ENCODE results near the gene ABHD8.

The ABHD8 gene, protein sequence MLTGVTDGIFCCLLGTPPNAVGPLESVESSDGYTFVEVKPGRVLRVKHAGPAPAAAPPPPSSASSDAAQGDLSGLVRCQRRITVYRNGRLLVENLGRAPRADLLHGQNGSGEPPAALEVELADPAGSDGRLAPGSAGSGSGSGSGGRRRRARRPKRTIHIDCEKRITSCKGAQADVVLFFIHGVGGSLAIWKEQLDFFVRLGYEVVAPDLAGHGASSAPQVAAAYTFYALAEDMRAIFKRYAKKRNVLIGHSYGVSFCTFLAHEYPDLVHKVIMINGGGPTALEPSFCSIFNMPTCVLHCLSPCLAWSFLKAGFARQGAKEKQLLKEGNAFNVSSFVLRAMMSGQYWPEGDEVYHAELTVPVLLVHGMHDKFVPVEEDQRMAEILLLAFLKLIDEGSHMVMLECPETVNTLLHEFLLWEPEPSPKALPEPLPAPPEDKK

DNA sequence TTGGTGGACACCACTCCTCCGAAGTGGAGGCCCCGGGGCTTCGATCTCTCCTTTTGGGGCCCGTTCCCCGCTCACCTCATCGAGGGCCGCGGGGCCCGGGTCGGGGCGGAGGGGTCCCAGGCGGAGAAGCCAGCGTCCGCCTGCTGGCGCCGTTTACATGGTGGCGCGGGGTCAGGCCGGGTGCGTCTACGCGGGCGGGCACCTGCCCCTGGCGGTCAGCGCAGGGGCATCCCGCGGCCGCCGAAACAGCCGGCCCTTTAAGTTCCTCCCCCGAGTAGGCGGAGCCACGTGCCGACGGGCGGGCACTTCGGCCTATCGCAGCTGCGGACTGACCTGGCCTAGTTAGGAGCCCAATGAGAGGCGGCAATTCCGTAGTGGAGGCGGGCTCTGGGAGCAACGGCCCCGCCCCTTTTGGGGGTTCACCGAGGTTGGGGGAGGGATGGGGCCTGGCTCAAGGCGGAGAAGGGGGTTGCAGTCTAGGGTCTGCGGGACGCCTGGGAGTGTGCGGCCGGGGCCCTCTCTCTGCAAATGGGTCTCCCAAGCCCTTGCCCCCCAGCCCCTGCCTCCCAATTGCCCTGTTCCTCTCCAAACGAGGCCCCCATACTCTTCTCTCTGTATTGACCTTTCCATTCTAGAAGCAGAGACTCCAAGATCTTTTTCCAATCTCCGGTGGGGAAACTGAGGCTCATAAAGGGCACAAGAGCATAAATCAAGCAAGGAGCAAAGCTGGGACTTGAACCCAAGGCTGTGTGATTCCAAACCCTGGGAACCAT lies at the start of gene ABHD8:
ABHD8 (minus strand) TSS at position 259 of the 773 bp plus-strand sequence. CDS start 1,809 bp downstream, outside the sequence.
- peak within 1 kb of the TSS; percentile 75 for H3K27ac ChIP-seq (ENCODE audit: low read depth, low read length, poor library complexity, severe bottlenecking)

DNA sequence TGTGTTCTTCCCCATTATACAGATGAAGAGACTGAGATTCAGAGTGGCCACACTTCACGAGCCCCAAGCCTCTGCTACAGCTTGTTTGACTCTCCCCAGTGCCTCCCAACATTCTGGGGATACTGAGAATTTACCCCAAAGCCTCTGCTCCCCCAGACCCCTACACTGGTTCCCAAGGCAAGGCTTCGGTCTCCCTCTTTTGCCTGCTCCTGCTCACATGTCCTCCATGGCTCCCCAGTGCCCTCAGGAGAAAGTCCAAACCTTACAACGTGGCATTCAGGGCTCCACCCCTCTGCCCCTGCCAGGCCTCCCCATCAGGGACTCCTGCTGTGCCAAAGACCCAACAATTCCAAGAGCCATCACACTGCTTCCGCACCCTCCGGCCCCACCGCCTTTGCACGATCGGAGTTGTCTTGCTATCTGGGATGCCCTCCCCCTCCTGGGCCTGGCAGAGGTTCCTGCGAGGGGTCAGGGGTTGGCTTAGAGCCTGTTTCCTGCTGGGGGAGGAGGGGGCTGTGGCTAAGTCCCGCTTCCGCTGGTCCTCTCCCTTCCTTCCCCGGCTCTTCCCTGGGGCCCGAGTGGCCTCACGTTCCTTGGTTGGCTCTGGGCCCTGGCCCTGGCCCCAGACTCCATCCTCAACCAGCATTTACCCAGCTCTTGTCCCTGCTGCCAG lies 49.5 kb upstream of the ABHD8 start:
- Histone ChIP-seq H3K9ac (ENCODE audit: low read length) (no peak overlapping the region), H3K27ac (ENCODE audit: low read depth, low read length, poor library complexity, severe bottlenecking) (no peak overlapping the region), H3K4me2 (ENCODE audit: low read length) (no peak overlapping the region), H3K4me1 (ENCODE audit: insufficient read depth, low read length, severe bottlenecking) (no peaks in the 10 kb centered on the region), H3K4me3 (ENCODE audit: low read depth, low read length, poor library complexity, severe bottlenecking) (no peak overlapping the region), H3K36me3 (ENCODE audit: insufficient read depth, low read length) (no peaks in the 10 kb centered on the region), H3F3A (ENCODE audit: insufficient read depth, low read length) (no peaks in the 10 kb centered on the region), H4K20me1 (ENCODE audit: insufficient read depth, low read length) (no peaks in the 10 kb centered on the region), H3K9me3 (ENCODE audit: low read length) (no peaks in the 10 kb centered on the region), H3K9me2 (ENCODE audit: low read depth, low read length) (no peaks in the 10 kb centered on the region), H2AFZ (ENCODE audit: low read length) (no peak overlapping the region), H3K79me2 (ENCODE audit: insufficient read depth, low read length) (no peaks in the 10 kb centered on the region), H3K27me3 (ENCODE audit: insufficient read depth, low read length) (peaks cover 7% of the 10 kb centered on the region; the same call in 1 of the 2 replicates)
- TF ChIP-seq, protein P1, sequence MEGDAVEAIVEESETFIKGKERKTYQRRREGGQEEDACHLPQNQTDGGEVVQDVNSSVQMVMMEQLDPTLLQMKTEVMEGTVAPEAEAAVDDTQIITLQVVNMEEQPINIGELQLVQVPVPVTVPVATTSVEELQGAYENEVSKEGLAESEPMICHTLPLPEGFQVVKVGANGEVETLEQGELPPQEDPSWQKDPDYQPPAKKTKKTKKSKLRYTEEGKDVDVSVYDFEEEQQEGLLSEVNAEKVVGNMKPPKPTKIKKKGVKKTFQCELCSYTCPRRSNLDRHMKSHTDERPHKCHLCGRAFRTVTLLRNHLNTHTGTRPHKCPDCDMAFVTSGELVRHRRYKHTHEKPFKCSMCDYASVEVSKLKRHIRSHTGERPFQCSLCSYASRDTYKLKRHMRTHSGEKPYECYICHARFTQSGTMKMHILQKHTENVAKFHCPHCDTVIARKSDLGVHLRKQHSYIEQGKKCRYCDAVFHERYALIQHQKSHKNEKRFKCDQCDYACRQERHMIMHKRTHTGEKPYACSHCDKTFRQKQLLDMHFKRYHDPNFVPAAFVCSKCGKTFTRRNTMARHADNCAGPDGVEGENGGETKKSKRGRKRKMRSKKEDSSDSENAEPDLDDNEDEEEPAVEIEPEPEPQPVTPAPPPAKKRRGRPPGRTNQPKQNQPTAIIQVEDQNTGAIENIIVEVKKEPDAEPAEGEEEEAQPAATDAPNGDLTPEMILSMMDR (IDR thresholded peaks at IDR 0.05; ENCODE audit: low read length), result no peak
- no peak for TF ChIP-seq EZH2 (IDR thresholded peaks at IDR 0.05; ENCODE audit: borderline replicate concordance, low read length)

More for the DNA sequence above, at the start of gene ABHD8:
- H3K9ac ChIP-seq (ENCODE audit: low read length), result peak within 1 kb of the TSS; percentile 80
- H3K4me3 ChIP-seq (ENCODE audit: low read depth, low read length, poor library complexity, severe bottlenecking), result peak within 1 kb of the TSS; percentile 78
- peak within 1 kb of the TSS; percentile 84 for H3K4me2 ChIP-seq (ENCODE audit: low read length)
- H4K20me1 ChIP-seq (ENCODE audit: insufficient read depth, low read length), result no peaks in the 10 kb centered on the region
- peaks cover 39% of the 10 kb centered on the region for H3K4me1 ChIP-seq (ENCODE audit: insufficient read depth, low read length, severe bottlenecking)
- H3K79me2 ChIP-seq (ENCODE audit: insufficient read depth, low read length), result no peaks in the 10 kb centered on the region; the same call in 1 of the 2 replicates
- H3K9me3 ChIP-seq (ENCODE audit: low read length), result no peaks in the 10 kb centered on the region
- TF ChIP-seq, protein P1 (IDR thresholded peaks at IDR 0.05; ENCODE audit: low read length), result 0 out of 2 replicates have a peak, but pooled peaks have one; percentile 20
- no peak for TF ChIP-seq EZH2 (IDR thresholded peaks at IDR 0.05; ENCODE audit: borderline replicate concordance, low read length)
- H3F3A ChIP-seq (ENCODE audit: insufficient read depth, low read length), result peaks cover 6% of the 10 kb centered on the region; the same call in 1 of the 2 replicates
- peaks cover 16% of the 10 kb centered on the region for H3K36me3 ChIP-seq (ENCODE audit: insufficient read depth, low read length)
- no peaks in the 10 kb centered on the region for H3K27me3 ChIP-seq (ENCODE audit: insufficient read depth, low read length)
- H2AFZ ChIP-seq (ENCODE audit: low read length), result no peak within 1 kb of the TSS
- H3K9me2 ChIP-seq (ENCODE audit: low read depth, low read length), result no peaks in the 10 kb centered on the region

DNA sequence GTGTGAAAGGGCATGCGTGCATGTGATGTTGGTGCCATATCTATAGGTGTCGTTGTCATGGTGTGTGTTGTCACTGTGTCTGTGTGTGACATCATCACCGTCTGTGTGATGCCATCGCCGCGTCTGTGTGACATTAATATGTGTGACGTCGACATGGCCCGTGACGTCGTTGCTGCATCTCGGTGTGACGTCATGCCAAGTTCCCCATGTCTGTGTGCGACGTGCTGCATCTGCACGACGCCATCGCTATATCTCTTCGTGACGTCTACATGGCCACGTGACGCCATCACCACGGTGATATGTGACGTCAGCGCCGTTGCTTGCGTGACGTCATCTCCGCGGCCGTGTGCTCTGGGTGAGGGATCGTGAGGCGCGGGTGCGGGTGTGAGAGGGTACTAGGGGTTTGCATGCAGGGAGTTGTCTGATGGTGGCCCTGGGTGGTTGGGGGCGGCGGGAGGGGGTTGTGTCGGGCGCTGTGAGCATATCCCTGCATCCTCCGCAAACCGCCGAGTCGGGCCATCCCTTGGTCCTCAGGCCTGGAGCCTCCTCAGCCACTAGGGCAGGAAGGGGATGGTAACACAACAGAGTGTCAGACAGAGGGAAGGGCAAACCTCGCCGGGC lies 48.7 kb upstream of the ABHD8 start:
- H3K4me2 ChIP-seq (ENCODE audit: low read length), result no peak overlapping the region
- H4K20me1 ChIP-seq (ENCODE audit: insufficient read depth, low read length), result no peaks in the 10 kb centered on the region
- H3K9me3 ChIP-seq (ENCODE audit: low read length), result no peaks in the 10 kb centered on the region
- TF ChIP-seq, protein P1 (IDR thresholded peaks at IDR 0.05; ENCODE audit: low read length), result no peak
- no peak for TF ChIP-seq EZH2 (IDR thresholded peaks at IDR 0.05; ENCODE audit: borderline replicate concordance, low read length)
- no peaks in the 10 kb centered on the region for H3K36me3 ChIP-seq (ENCODE audit: insufficient read depth, low read length)
- no peak overlapping the region for H3K27ac ChIP-seq (ENCODE audit: low read depth, low read length, poor library complexity, severe bottlenecking)
- H3K9me2 ChIP-seq (ENCODE audit: low read depth, low read length), result no peaks in the 10 kb centered on the region
- H3K4me1 ChIP-seq (ENCODE audit: insufficient read depth, low read length, severe bottlenecking), result no peaks in the 10 kb centered on the region
- H3K9ac ChIP-seq (ENCODE audit: low read length), result no peak overlapping the region
- H3K79me2 ChIP-seq (ENCODE audit: insufficient read depth, low read length), result no peaks in the 10 kb centered on the region
- no peaks in the 10 kb centered on the region for H3F3A ChIP-seq (ENCODE audit: insufficient read depth, low read length)
- peaks cover 7% of the 10 kb centered on the region; the same call in 1 of the 2 replicates for H3K27me3 ChIP-seq (ENCODE audit: insufficient read depth, low read length)
- H2AFZ ChIP-seq (ENCODE audit: low read length), result no peak overlapping the region
- no peak overlapping the region for H3K4me3 ChIP-seq (ENCODE audit: low read depth, low read length, poor library complexity, severe bottlenecking)

All from OCI-LY1 (cell line).